ENCODE measurements around the gene CXCL13.

DNA sequence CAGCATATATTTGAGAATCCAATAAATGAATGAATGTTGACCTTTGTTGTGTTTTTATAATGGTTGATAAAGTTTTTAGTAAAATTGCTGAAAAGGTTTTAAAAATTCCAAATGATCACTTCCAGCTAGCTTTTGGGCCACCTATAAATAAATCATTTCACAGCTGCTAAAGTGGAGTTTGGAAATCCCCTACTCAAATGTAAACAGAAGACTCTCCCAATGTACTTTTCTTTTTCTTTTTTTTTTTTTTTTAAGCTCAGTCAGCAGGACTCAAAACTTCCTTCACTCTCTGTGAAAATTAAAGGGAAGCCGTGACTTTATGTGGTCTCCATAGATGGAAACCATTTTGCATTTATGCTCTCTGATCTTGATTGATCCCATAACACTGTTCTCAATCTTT, 45.2 kb downstream of the CXCL13 start:
- no peak for TF ChIP-seq POLR2A (IDR thresholded peaks at IDR 0.05)
- TF ChIP-seq, protein P1, sequence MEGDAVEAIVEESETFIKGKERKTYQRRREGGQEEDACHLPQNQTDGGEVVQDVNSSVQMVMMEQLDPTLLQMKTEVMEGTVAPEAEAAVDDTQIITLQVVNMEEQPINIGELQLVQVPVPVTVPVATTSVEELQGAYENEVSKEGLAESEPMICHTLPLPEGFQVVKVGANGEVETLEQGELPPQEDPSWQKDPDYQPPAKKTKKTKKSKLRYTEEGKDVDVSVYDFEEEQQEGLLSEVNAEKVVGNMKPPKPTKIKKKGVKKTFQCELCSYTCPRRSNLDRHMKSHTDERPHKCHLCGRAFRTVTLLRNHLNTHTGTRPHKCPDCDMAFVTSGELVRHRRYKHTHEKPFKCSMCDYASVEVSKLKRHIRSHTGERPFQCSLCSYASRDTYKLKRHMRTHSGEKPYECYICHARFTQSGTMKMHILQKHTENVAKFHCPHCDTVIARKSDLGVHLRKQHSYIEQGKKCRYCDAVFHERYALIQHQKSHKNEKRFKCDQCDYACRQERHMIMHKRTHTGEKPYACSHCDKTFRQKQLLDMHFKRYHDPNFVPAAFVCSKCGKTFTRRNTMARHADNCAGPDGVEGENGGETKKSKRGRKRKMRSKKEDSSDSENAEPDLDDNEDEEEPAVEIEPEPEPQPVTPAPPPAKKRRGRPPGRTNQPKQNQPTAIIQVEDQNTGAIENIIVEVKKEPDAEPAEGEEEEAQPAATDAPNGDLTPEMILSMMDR (IDR thresholded peaks at IDR 0.05) = no peak
- no peak for TF ChIP-seq EP300 (IDR thresholded peaks at IDR 0.05)
- TF ChIP-seq POLR2AphosphoS5 (IDR thresholded peaks at IDR 0.05) = no peak
